H1 (cell line): ENCODE results near the gene RAB7B. TPM values are rescaled to one million over a fixed set of nuclear protein-coding genes. Genes with fewer than 3 reads are reported as not detected.

Experiments
- CTCF ChIA-PET: fragments of 300-600 bp; sonication (Branson Sonifier 250); formaldehyde crosslinking; loops from one replicate; lab custom pipeline; 2021; ENCODE audit not compliant: partially characterized antibody; lab: Charles Lee
- POLR2A ChIA-PET: fragments of 300-600 bp; sonication (Branson Sonifier 250); formaldehyde crosslinking; loops from one replicate; lab custom pipeline; 2021; ENCODE audit warnings: inconsistent platforms; ENCODE audit not compliant: partially characterized antibody; lab: Charles Lee
- DNase-seq, 2 experiments: peaks; one replicate each; pipeline versions ENCODE4 v3.0.0 to v3.0.0-alpha.2; 2010 to 2022; ENCODE audit warnings: low spot score in 2 of 2, low read depth in 1 of 2, mixed read lengths in 1 of 2
- FAIRE-seq: peaks from 2 replicates; lab custom pipeline; 2011; peaks lifted over from hg19 to GRCh38; lab: Jason Lieb, UNC
- H2AFZ ChIP-seq: 2 replicates; pipeline ENCODE4 v1.8.1; 2012; ENCODE audit warnings: low read length, inconsistent platforms
- H2AK5ac ChIP-seq: 2 replicates; pipeline ENCODE4 v1.6.1; 2013; ENCODE audit warnings: low read depth, low read length
- H2BK120ac ChIP-seq: replicated peaks from 2 replicates; pipeline ENCODE3; 2013; ENCODE audit warnings: low read depth, low read length, inconsistent platforms
- H2BK12ac ChIP-seq: 2 replicates; pipeline ENCODE4 v1.6.1; 2013; ENCODE audit warnings: low read depth, low read length
- H2BK15ac ChIP-seq: 2 replicates; pipeline ENCODE4 v1.6.1; 2013; ENCODE audit warnings: low read length
- H2BK20ac ChIP-seq: 2 replicates; pipeline ENCODE4 v1.6.1; 2013; ENCODE audit warnings: low read length
- H2BK5ac ChIP-seq: 2 replicates; pipeline ENCODE4 v1.6.1; 2013; ENCODE audit warnings: low read depth, low read length
- H3K14ac ChIP-seq: 2 replicates; pipeline ENCODE4 v1.6.1; 2013; ENCODE audit warnings: inconsistent platforms; ENCODE audit not compliant: insufficient read length
- H3K18ac ChIP-seq: 2 replicates; pipeline ENCODE4 v1.6.1; 2013; ENCODE audit warnings: low read length; ENCODE audit errors: extremely low read depth
- H3K23ac ChIP-seq: 2 replicates; pipeline ENCODE4 v1.6.1; 2013; ENCODE audit warnings: inconsistent platforms; ENCODE audit not compliant: insufficient read length
- H3K23me2 ChIP-seq: 2 replicates; pipeline ENCODE4 v1.6.1; 2013; ENCODE audit warnings: low read depth, low read length
- H3K27ac ChIP-seq: 2 replicates; pipeline ENCODE4 v1.6.1; 2011; ENCODE audit warnings: low read depth, low read length, inconsistent platforms
- H3K27me3 ChIP-seq, 4 experiments: replicated peaks in 1 of 4; 1 replicate in 1 of 4; 2 replicates in 3 of 4; pipeline versions ENCODE4 v1.6.1 to v1.8.1; 2011 to 2013; ENCODE audit warnings: low read length in 3 of 4, mild to moderate bottlenecking in 3 of 4, inconsistent platforms in 2 of 4, mixed read lengths in 2 of 4, moderate library complexity in 1 of 4; ENCODE audit not compliant: control insufficient read depth in 3 of 4, insufficient read depth in 3 of 4; ENCODE audit errors: extremely low read depth in 1 of 4
- H3K36me3 ChIP-seq, 4 experiments: 2 replicates each; pipeline versions ENCODE4 v1.6.1 to v1.8.1; 2011 to 2013; ENCODE audit warnings: mild to moderate bottlenecking in 4 of 4, low read length in 3 of 4, moderate library complexity in 2 of 4, control low read depth in 1 of 4, inconsistent platforms in 1 of 4; ENCODE audit not compliant: insufficient read depth in 4 of 4, control insufficient read depth in 2 of 4
- H3K4ac ChIP-seq: replicated peaks from 2 replicates; pipeline ENCODE3; 2013; ENCODE audit warnings: low read length, low read depth, mixed read lengths, inconsistent platforms; ENCODE audit not compliant: insufficient read length
- H3K4me1 ChIP-seq, 4 experiments: replicated peaks in 1 of 4; 1 replicate in 1 of 4; 2 replicates in 3 of 4; pipeline versions ENCODE4 v1.6.1 to v1.8.1; 2011 to 2013; ENCODE audit warnings: low read length in 3 of 4, inconsistent platforms in 2 of 4, mixed read lengths in 1 of 4; ENCODE audit not compliant: insufficient read depth in 4 of 4, control insufficient read depth in 3 of 4
- H3K4me2 ChIP-seq, 2 experiments: 2 replicates each; pipeline versions ENCODE4 v1.6.1 to v1.8.1; 2011 to 2013; ENCODE audit warnings: low read depth in 2 of 2, low read length in 2 of 2, control low read depth in 1 of 2, inconsistent platforms in 1 of 2, mild to moderate bottlenecking in 1 of 2; ENCODE audit not compliant: insufficient read depth in 1 of 2
- H3K4me3 ChIP-seq, 4 experiments: fragments of 200-600, 300-600 bp in 1 of 4; sonication (generic), shearing (Covaris generic), sonication (Bioruptor Twin) in 1 of 4; 2 replicates each; pipeline versions ENCODE4 v1.5.1 to v1.8.1; 2011 to 2016; ENCODE audit warnings: low read length in 4 of 4, low read depth in 3 of 4, control low read depth in 2 of 4, inconsistent platforms in 2 of 4, mild to moderate bottlenecking in 2 of 4, mixed read lengths in 1 of 4, moderate library complexity in 1 of 4; ENCODE audit not compliant: insufficient read depth in 2 of 4; ENCODE audit errors: extremely low read depth in 1 of 4
- H3K56ac ChIP-seq: replicated peaks from 2 replicates; pipeline ENCODE3; 2013; ENCODE audit warnings: low read depth, mild to moderate bottlenecking, mixed read lengths, low read length, inconsistent platforms; ENCODE audit not compliant: insufficient read length
- H3K79me1 ChIP-seq: 2 replicates; pipeline ENCODE4 v1.6.1; 2013; ENCODE audit warnings: low read depth, low read length, control low read depth
- H3K79me2 ChIP-seq, 2 experiments: 2 replicates each; pipeline versions ENCODE4 v1.6.1 to v1.8.1; 2012 to 2013; ENCODE audit warnings: low read length in 2 of 2, mild to moderate bottlenecking in 2 of 2, inconsistent platforms in 1 of 2; ENCODE audit not compliant: insufficient read depth in 2 of 2, control insufficient read depth in 1 of 2
- H3K9ac ChIP-seq, 4 experiments: replicated peaks in 1 of 4; 1 replicate in 1 of 4; 2 replicates in 3 of 4; pipeline versions ENCODE4 v1.6.1 to v1.8.1; 2011 to 2013; ENCODE audit warnings: low read depth in 3 of 4, low read length in 3 of 4, control low read depth in 2 of 4, mild to moderate bottlenecking in 2 of 4, moderate library complexity in 2 of 4, inconsistent platforms in 1 of 4; ENCODE audit errors: extremely low read depth in 1 of 4
- H3K9me3 ChIP-seq, 2 experiments: 2 replicates each; pipeline versions ENCODE4 v1.6.1 to v1.8.1; 2012 to 2013; ENCODE audit warnings: mild to moderate bottlenecking in 2 of 2, moderate library complexity in 2 of 2, control low read depth in 1 of 2, inconsistent platforms in 1 of 2, low read depth in 1 of 2, low read length in 1 of 2, mixed read lengths in 1 of 2; ENCODE audit not compliant: insufficient read depth in 2 of 2
- H4K20me1 ChIP-seq, 2 experiments: replicated peaks in 1 of 2; 2 replicates each; pipeline versions ENCODE3 to v1.8.1; 2011 to 2013; ENCODE audit warnings: inconsistent platforms in 2 of 2, low read length in 2 of 2, mild to moderate bottlenecking in 1 of 2; ENCODE audit not compliant: insufficient read depth in 2 of 2, control insufficient read depth in 1 of 2
- H4K5ac ChIP-seq: 2 replicates; pipeline ENCODE4 v1.6.1; 2013; ENCODE audit warnings: low read length, low read depth, mixed read lengths, inconsistent platforms; ENCODE audit not compliant: insufficient read length
- H4K8ac ChIP-seq: 2 replicates; pipeline ENCODE4 v1.8.0; 2013; ENCODE audit warnings: mild to moderate bottlenecking, moderate library complexity, low read length, inconsistent platforms; ENCODE audit not compliant: insufficient read depth; ENCODE audit errors: extremely low read depth
- H4K91ac ChIP-seq: replicated peaks from 2 replicates; pipeline ENCODE3; 2013; ENCODE audit warnings: low read length, mixed read lengths, inconsistent platforms; ENCODE audit not compliant: insufficient read length
- ASH2L ChIP-seq: fragments of 200-600, 300-600 bp; sonication (generic); IDR thresholded peaks from one replicate; pipeline ENCODE4 v1.7.1; 2017; ENCODE audit warnings: low read length
- BACH1 ChIP-seq: IDR thresholded peaks from 2 replicates; pipeline ENCODE4 v1.6.1; 2012; ENCODE audit warnings: low read length, improper control_type of control experiment
- BCL11A ChIP-seq, 2 experiments: IDR thresholded peaks; one replicate each; pipeline ENCODE4 v1.6.1; 2011; ENCODE audit warnings: low read depth in 2 of 2, low read length in 2 of 2, mild to moderate bottlenecking in 2 of 2
- EP300 ChIP-seq, 2 experiments: IDR thresholded peaks; 1 replicate in 1 of 2; 2 replicates in 1 of 2; pipeline ENCODE4 v1.6.1; 2011 to 2012; ENCODE audit warnings: low read depth in 2 of 2, low read length in 2 of 2, mild to moderate bottlenecking in 2 of 2, borderline replicate concordance in 1 of 2, inconsistent platforms in 1 of 2, moderate library complexity in 1 of 2
- FOSL1 ChIP-seq: IDR thresholded peaks from 2 replicates; pipeline ENCODE4 v1.6.1; 2011; ENCODE audit warnings: mild to moderate bottlenecking, low read depth, low read length, moderate library complexity; ENCODE audit not compliant: insufficient read depth
- GABPA ChIP-seq: IDR thresholded peaks from 2 replicates; pipeline ENCODE4 v1.6.1; 2011; ENCODE audit warnings: mild to moderate bottlenecking, low read length, moderate library complexity, borderline replicate concordance; ENCODE audit not compliant: insufficient read depth
- HDAC2 ChIP-seq, 2 experiments: fragments of 300-600 bp in 1 of 2; sonication (generic) in 1 of 2; IDR thresholded peaks; 2 replicates each; pipeline ENCODE4 v1.6.1; 2011 to 2012; ENCODE audit warnings: low read depth in 2 of 2, low read length in 2 of 2, mild to moderate bottlenecking in 2 of 2, moderate library complexity in 2 of 2, borderline replicate concordance in 1 of 2, inconsistent platforms in 1 of 2
- KDM4A ChIP-seq: IDR thresholded peaks from one replicate; pipeline ENCODE4 v1.7.1; 2012; ENCODE audit warnings: low read depth, mild to moderate bottlenecking, moderate library complexity, low read length, inconsistent platforms; ENCODE audit not compliant: severe bottlenecking
- NANOG ChIP-seq: IDR thresholded peaks from 2 replicates; pipeline ENCODE4 v1.6.1; 2011; ENCODE audit warnings: low read length, low read depth, mild to moderate bottlenecking, inconsistent platforms; ENCODE audit not compliant: insufficient read depth, poor library complexity, severe bottlenecking
- NRF1 ChIP-seq: IDR thresholded peaks from 2 replicates; pipeline ENCODE4 v1.6.1; 2011; ENCODE audit warnings: mild to moderate bottlenecking, low read depth, low read length, improper control_type of control experiment
- POLR2A ChIP-seq, 2 experiments: IDR thresholded peaks; 1 replicate in 1 of 2; 2 replicates in 1 of 2; pipeline ENCODE4 v1.6.1; 2011; ENCODE audit warnings: low read depth in 2 of 2, low read length in 2 of 2, mild to moderate bottlenecking in 2 of 2; ENCODE audit errors: control extremely low read depth in 1 of 2
- RAD21 ChIP-seq, 2 experiments: IDR thresholded peaks in 1 of 2; conservative IDR thresholded peaks in 1 of 2; 2 replicates each; pipeline ENCODE4 v1.6.1; 2011; ENCODE audit warnings: low read depth in 2 of 2, low read length in 2 of 2, improper control_type of control experiment in 1 of 2, inconsistent platforms in 1 of 2, mild to moderate bottlenecking in 1 of 2, moderate library complexity in 1 of 2
- TEAD4 ChIP-seq: IDR thresholded peaks from 2 replicates; pipeline ENCODE4 v1.6.1; 2012; ENCODE audit warnings: low read depth, low read length, inconsistent platforms, mixed read lengths
- ZNF274 ChIP-seq: IDR thresholded peaks from 2 replicates; pipeline ENCODE4 v1.7.0; 2012; ENCODE audit warnings: low read length, borderline replicate concordance; ENCODE audit errors: extremely low read depth
- WGBS, 2 experiments: shearing (Covaris generic) in 1 of 2; methylation state at CpG; one replicate each; pipeline versions ENCODE4 v1.1.6 to v1.1.7; 2013 to 2015; ENCODE audit warnings: low lambda C conversion rate in 2 of 2, mixed read lengths in 2 of 2, inconsistent platforms in 1 of 2, low coverage in 1 of 2, missing lambda C conversion rate in 1 of 2; ENCODE audit not compliant: insufficient replicate concordance in 2 of 2, insufficient coverage in 1 of 2, insufficient read length in 1 of 2; ENCODE audit errors: extremely low coverage in 1 of 2, missing lambda C conversion rate in 1 of 2; 5-methylcytosine and 5-hydroxymethylcytosine counted together
- polyA plus RNA-seq, 7 experiments: library from polyadenylated mRNA; depleted of rRNA in 3 of 7; stranded (reverse) in 5 of 7; unstranded in 2 of 7; fragments of >200 nt in 5 of 7; fragments of 200-250 nt in 2 of 7; gene quantifications; 1 replicate in 5 of 7; 2 replicates in 1 of 7; 4 replicates in 1 of 7; pipeline versions ENCODE4 v1.2.1 to v1.2.3, GENCODE V29; 2011 to 2013; ENCODE audit warnings: missing spikeins in 2 of 7, mixed read lengths in 2 of 7
- total RNA-seq: library from RNA; stranded (reverse); fragmentation: NEBNext Ultra II Directional; extraction: Animal tissue kit (Norgen Biotek cat#: 25700); gene quantifications from 2 replicates; pipeline ENCODE4 v1.2.1, GENCODE V29; 2021

Gene RAB7B
- total and polyA plus RNA-seq, 2 of the 8 experiments (the other 6 are each of a cell fraction or from before 2014, with no cell fraction given) = 0.05 TPM; not detected in 1

- Histone ChIP-seq H3K18ac (no peak overlapping the region), H4K5ac (no peak overlapping the region), H3K23ac (no peak overlapping the region), H2AFZ (no peak overlapping the region), H4K20me1 (no peaks in the 10 kb centered on the region), H4K8ac (no peak overlapping the region), H3K27ac (no peak overlapping the region), H2BK120ac (no peak overlapping the region), H3K9ac (no peak overlapping the region), H3K27me3 (no peaks in the 10 kb centered on the region), H3K79me1 (no peaks in the 10 kb centered on the region), H2BK12ac (no peak overlapping the region), H3K4me3 (no peak overlapping the region), H2BK20ac (no peak overlapping the region), H3K9me3 (no peaks in the 10 kb centered on the region), H3K36me3 (no peaks in the 10 kb centered on the region), H2BK15ac (no peak overlapping the region), H3K14ac (no peak overlapping the region), H2AK5ac (no peak overlapping the region), H3K4ac (no peak overlapping the region), H2BK5ac (no peak overlapping the region), H3K4me2 (no peak overlapping the region), H4K91ac (no peak overlapping the region), H3K4me1 (peaks cover 0 to 9% (median 4%) of the 10 kb centered on the region in 4 experiments; a peak in 4 of 7 replicates), H3K79me2 (no peaks in the 10 kb centered on the region), H3K56ac (no peak overlapping the region), H3K23me2 (no peaks in the 10 kb centered on the region)
- DNase-seq (no peak), FAIRE-seq (no peak)
- POLR2A ChIA-PET = no interaction called here
- WGBS, 2 experiments = 83% methylated on average over 2 of the region's 2 CpGs; no CpG with 5 or more reads in 1 of the 2 experiments
- CTCF ChIA-PET = interaction anchor here (0.6 to 5.7 kb wide), 9 partner anchors 11 to 156 kb away, joined by 3 to 50 read pairs (median 4); partner anchors contain the start of gene SLC26A9
- TF ChIP-seq HDAC2 (IDR thresholded peaks at IDR 0.05; ENCODE audit: borderline replicate concordance in 1 of 2, low read depth in 2 of 2, low read length in 2 of 2) = no peak
- TF ChIP-seq ZNF274 = no peak
- no peak for TF ChIP-seq GABPA
- no peak for TF ChIP-seq KDM4A
- TF ChIP-seq NANOG = no peak
- TF ChIP-seq BCL11A (IDR thresholded peaks at IDR 0.05; ENCODE audit: low read depth in 2 of 2, low read length in 2 of 2) = no peak
- TF ChIP-seq TEAD4 = no peak
- no peak for TF ChIP-seq FOSL1
- no peak for TF ChIP-seq BACH1
- no peak for TF ChIP-seq NRF1
- no peak for TF ChIP-seq RAD21 (IDR thresholded peaks at IDR 0.05 in 1 of 2, conservative IDR thresholded peaks at IDR 0.05 in 1 of 2; ENCODE audit: low read depth in 2 of 2, low read length in 2 of 2)
- TF ChIP-seq EP300 (IDR thresholded peaks at IDR 0.05; ENCODE audit: borderline replicate concordance in 1 of 2, low read depth in 2 of 2, low read length in 2 of 2) = no peak
- no peak for TF ChIP-seq POLR2A (IDR thresholded peaks at IDR 0.05; ENCODE audit: control extremely low read depth in 1 of 2, low read depth in 2 of 2, low read length in 2 of 2)
- TF ChIP-seq ASH2L = no peak
These were observed 41.8 kb downstream of the RAB7B start for GRCh38 chr1:205961405-205961804.
